Coronary artery (tissue), 2 donors: ENCODE results near the gene PLET1.

ENCODE experiments used
- DNase-seq: peaks from one replicate; pipeline ENCODE4 v3.0.0-alpha.2; 2017; ENCODE audit warnings: low spot score
- H3K27ac ChIP-seq, 2 donors: fragments of 200-600 bp; sonication (generic); one replicate each; pipeline ENCODE4 v1.5.1; 2016 to 2019
- H3K4me3 ChIP-seq: fragments of 200-600 bp; sonication (generic); 2 replicates; pipeline ENCODE4 v1.5.1; 2016; ENCODE audit warnings: mild to moderate bottlenecking, moderate library complexity
- TF ChIP-seq, protein P1 (sequence below): fragments of 200-600 bp; sonication (generic); IDR thresholded peaks from one replicate; pipeline ENCODE4 v1.5.1; 2019; ENCODE audit warnings: antibody characterized with exemption

PLET1 gene

DNA sequence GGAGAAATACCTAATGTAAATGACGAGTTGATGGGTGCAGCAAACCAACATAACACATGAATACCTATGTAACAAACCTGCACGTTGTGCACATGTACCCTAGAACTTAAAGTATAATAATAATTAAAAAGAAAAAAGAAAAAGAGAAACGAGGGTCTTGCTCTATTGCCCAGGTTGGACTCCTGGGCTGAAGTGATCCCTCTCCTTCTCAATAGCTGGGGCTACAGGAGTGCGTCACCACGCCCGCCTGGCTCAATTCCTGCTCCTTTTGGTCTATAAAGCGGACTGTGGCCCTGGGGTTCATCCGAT, 35.0 kb downstream of the PLET1 start:
- no peak for DNase-seq
- peak overlapping the region; percentile 87 to 95 for H3K27ac ChIP-seq
- H3K4me3 ChIP-seq: peak overlapping the region; percentile 91
- TF ChIP-seq, protein P1, sequence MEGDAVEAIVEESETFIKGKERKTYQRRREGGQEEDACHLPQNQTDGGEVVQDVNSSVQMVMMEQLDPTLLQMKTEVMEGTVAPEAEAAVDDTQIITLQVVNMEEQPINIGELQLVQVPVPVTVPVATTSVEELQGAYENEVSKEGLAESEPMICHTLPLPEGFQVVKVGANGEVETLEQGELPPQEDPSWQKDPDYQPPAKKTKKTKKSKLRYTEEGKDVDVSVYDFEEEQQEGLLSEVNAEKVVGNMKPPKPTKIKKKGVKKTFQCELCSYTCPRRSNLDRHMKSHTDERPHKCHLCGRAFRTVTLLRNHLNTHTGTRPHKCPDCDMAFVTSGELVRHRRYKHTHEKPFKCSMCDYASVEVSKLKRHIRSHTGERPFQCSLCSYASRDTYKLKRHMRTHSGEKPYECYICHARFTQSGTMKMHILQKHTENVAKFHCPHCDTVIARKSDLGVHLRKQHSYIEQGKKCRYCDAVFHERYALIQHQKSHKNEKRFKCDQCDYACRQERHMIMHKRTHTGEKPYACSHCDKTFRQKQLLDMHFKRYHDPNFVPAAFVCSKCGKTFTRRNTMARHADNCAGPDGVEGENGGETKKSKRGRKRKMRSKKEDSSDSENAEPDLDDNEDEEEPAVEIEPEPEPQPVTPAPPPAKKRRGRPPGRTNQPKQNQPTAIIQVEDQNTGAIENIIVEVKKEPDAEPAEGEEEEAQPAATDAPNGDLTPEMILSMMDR: no peak

DNA sequence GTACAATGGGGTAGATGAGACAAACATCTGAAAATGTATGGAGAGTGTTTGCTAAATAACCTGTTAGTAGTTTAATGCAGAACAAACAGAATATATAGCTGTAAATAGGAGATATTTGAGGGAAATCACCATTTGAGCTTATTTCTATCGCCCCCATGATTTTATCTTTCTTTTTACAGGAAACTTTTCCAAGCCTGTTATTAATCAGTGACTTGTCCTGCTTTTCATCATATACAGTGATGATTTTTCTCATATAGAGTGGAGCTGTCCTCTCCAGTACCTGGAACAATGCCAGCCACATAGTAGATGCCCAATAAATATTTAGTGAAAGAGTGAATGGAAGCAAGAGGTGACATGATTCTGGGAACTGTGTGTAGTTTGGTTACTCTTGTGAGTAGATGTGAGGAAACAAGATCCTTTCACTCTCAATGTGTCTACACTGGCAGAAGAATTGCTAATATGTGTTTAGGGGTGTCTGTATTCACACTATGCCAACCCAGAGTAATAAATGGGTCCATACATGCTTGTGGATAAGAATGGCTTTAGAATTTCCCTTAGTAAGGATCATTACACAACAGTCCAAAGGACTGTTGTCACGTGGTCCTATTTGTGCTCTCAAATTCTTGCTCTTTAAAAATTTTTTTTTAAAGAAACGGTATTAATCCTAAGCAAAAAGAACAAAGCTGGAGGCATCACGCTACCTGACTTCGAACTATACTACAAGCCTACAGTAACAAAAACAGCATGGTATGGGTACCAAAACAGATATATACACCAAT, 36.7 kb downstream of the PLET1 start:
- no peak overlapping the region for H3K27ac ChIP-seq
- DNase-seq: no peak
- H3K4me3 ChIP-seq: no peak overlapping the region
- TF ChIP-seq, protein P1: no peak

DNA sequence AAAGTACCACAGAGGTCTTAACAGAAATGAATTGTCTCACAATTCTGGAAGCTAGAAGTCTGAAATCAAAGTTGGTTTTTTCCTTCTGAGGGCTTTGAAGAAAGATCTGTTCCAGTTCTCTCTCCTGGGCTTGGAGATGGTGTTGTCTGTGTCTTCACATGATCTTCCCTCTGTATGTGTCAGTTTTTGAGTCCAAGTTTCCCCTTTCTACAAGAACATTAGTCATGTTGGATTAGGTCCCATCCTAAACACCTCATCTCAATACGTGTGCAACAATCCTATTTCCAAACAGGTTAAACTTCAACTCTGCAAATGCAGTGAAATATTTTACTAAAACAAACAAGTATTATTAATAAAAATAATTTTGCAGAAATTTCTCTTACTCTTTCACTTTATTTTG, 37.5 kb downstream of the PLET1 start:
- H3K4me3 ChIP-seq: no peak overlapping the region
- TF ChIP-seq, protein P1: no peak
- no peak overlapping the region for H3K27ac ChIP-seq
- no peak for DNase-seq

DNA sequence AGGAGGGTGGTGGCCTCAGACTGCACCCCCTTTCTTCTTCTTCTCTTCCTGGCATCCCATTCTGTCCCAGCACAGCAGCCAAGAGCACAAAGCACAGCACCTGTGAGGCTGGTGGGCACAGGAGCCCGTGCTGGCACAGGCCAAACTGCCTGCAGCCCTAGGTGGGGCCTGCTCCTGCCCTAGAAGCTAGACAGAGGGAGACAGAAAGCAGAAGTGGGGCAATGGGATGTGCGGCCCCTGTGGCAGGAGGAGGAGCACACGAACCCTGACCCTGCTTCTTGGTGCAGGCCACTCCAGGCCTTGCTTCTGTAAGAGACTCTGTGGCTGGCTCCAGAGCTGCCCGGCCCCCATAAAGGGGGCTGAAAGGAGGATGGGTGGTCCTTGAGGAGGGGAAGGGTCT, 38.4 kb downstream of the PLET1 start:
- H3K27ac ChIP-seq: no peak overlapping the region
- no peak for DNase-seq

DNA sequence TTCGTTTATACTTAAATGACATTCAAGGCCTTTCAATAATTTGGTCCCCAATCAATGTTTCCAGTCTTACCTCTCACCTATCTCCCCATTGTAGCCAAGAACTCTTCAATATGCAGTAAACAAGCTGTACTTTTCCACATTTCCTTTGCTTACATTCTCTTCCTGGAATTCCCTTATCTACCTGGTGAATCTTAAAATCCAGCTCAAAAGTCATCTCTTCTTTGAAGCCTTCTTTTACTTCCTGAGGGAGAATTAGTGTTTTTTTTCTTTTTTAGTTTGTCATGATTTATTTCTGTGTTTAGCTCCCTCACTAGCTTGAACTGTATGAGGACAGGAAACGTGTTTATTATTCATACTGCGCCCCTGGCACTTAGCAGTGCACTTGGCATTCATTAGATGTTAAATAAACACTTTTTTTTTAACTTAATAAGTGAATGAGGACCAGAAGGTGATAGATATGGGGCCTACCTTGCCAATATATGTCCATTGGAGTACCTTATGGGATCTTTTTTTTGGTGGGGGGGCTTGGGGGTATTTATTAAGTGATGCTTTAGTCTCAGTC, 39.3 kb downstream of the PLET1 start:
- H3K4me3 ChIP-seq: no peak overlapping the region
- TF ChIP-seq, protein P1: no peak
- H3K27ac ChIP-seq: no peak overlapping the region
- no peak for DNase-seq

More for the DNA sequence above, 38.4 kb downstream of the PLET1 start:
- H3K4me3 ChIP-seq: no peak overlapping the region
- TF ChIP-seq, protein P1: no peak

DNA sequence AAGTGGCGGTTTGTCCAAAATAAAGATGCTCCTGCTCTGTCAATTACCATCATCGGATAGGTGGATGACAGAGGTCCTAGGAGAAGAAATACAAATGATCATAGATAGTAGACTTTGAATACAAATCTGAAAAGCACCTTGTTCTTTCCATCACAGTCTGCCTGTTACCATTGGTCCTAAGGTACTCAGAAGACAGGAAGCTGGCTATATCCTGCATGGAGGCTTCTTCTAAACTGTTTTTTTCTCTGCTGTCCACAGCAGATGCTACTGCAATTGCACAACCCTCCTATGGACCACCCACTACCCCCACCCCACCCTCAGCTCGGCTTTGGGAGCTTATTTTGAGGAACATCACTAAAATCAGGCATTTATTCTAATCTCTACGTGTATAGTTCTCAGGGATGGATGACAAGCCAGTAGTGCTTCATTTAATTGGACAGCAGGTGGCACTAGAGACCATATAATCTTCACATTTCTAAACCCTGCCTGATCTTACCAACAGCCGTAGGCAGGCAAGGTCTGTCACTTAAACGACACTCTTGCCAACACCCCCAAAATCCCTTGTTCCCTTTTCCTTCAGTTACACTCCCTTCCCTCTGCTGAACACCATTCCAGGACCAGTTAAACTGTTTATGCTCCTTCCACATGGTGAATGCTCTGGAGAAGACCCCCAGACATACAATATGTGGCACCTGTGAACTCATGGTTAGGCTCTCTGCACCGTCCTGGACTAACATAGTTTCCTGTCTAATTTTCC, 41.0 kb downstream of the PLET1 start:
- Histone ChIP-seq H3K27ac (no peak overlapping the region), H3K4me3 (no peak overlapping the region)
- TF ChIP-seq, protein P1: peak; percentile 50
- DNase-seq: no peak
